Activated CD8-positive, alpha-beta T cell treated with anti-CD3 and anti-CD28 coated beads for 36 hours (primary cell): ENCODE data around the gene OPRM1. TPM values are rescaled to one million over a fixed set of nuclear protein-coding genes. Genes with fewer than 3 reads are reported as not detected.

Experiments used
- ATAC-seq: fragments of 200-7000 bp; cut with Tn5 transposase; one replicate; pipeline ENCODE4 v1.10.0; 2021; ENCODE audit warnings: mild to moderate bottlenecking, moderate library complexity
- CTCF ChIA-PET: fragments of 350-600 bp; sonication (Branson Sonifier 250); formaldehyde crosslinking; loops from one replicate; lab custom pipeline; 2021; ENCODE audit warnings: antibody characterized with exemption; lab: Charles Lee
- POLR2A ChIA-PET: fragments of 350-600 bp; sonication (Branson Sonifier 250); formaldehyde crosslinking; loops from one replicate; lab custom pipeline; 2021; ENCODE audit warnings: antibody characterized with exemption; lab: Charles Lee
- DNase-seq: peaks from one replicate; pipeline ENCODE4 v3.0.0-alpha.2; 2020
- H3K27ac Mint-ChIP-seq: one replicate; pipeline ENCODE4 v1.8.0; 2021; ENCODE audit warnings: mild to moderate bottlenecking, mixed read lengths
- H3K27me3 Mint-ChIP-seq: one replicate; pipeline ENCODE4 v1.8.0; 2021; ENCODE audit warnings: mixed read lengths
- H3K36me3 Mint-ChIP-seq: one replicate; pipeline ENCODE4 v1.8.0; 2021; ENCODE audit warnings: low read depth, mixed read lengths
- H3K4me1 Mint-ChIP-seq: one replicate; pipeline ENCODE4 v1.8.0; 2021; ENCODE audit warnings: low read depth, mixed read lengths
- H3K4me3 Mint-ChIP-seq: one replicate; pipeline ENCODE4 v1.8.0; 2021; ENCODE audit warnings: mild to moderate bottlenecking, moderate library complexity, mixed read lengths
- H3K9me3 Mint-ChIP-seq: one replicate; pipeline ENCODE4 v1.8.0; 2021; ENCODE audit warnings: mixed read lengths
- intact Hi-C: fragments of 100-400 bp; cut with micrococcal nuclease; formaldehyde crosslinking; loops from one replicate; pipeline ENCODE4 v1.10.0; 2022
- total RNA-seq, 2 experiments: library from RNA; stranded (reverse); gene quantifications; one replicate each; pipeline ENCODE4 v1.2.3, GENCODE V29; 2021
- TF ChIP-seq, protein P1 (sequence below): fragments of 200-600 bp; IDR thresholded peaks from one replicate; pipeline ENCODE4 v1.8.0; 2022; ENCODE audit warnings: antibody characterized with exemption, mild to moderate bottlenecking

OPRM1 gene
- total RNA-seq, 2 experiments from 2014 or later: not detected

DNA sequence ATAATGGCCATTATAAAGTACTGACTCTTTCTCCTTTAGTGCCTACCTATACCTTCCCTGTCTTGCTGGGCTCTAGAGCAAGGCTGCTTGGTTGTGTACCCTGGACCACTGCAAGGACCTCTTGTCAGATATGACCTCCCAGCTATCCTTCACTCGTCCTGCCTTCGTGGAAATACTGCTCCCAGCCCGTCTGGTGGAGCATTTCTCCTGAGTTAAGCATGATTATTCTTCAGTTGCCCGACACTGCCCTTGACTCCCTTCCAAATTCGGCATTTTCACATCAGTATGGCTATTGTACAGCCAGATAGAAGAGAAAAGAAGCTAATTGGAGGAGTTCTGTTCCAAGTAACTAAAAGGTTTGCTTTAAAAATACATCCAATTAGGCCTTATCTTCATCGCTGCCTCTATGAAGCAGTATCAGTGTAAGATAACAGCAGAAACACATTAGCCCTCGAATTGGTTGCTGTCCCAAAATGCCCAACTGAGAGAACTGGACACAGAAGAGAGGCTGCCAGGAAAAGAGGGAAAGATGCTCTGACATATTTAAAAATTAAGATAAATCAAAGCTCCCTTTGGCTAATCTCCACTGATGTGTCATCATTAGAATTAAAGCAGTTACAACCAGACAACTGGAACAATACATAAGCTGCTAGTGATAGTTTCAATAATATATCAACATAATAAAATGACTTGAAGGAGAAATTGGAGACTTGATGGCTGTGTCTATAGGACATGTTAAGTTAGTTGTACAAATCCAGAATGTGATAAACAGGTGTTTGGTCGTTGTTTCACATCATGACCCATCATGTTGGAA, 54.4 kb downstream of the OPRM1 start:
- intact Hi-C loops: no loop called here
- POLR2A ChIA-PET: no interaction called here
- ATAC-seq (no peak), DNase-seq (no peak)
- Mint-ChIP-seq H3K27me3 (peaks cover 1% of the 10 kb centered on the region), H3K9me3 (no peaks in the 10 kb centered on the region), H3K4me3 (no peak overlapping the region), H3K27ac (no peak overlapping the region), H3K4me1 (no peaks in the 10 kb centered on the region), H3K36me3 (no peaks in the 10 kb centered on the region)
- CTCF ChIA-PET: interaction anchor here (1.2 kb wide), 1 partner anchor 128 kb away, joined by 3 read pairs; no protein-coding TSS in a partner anchor
- TF ChIP-seq, protein P1, sequence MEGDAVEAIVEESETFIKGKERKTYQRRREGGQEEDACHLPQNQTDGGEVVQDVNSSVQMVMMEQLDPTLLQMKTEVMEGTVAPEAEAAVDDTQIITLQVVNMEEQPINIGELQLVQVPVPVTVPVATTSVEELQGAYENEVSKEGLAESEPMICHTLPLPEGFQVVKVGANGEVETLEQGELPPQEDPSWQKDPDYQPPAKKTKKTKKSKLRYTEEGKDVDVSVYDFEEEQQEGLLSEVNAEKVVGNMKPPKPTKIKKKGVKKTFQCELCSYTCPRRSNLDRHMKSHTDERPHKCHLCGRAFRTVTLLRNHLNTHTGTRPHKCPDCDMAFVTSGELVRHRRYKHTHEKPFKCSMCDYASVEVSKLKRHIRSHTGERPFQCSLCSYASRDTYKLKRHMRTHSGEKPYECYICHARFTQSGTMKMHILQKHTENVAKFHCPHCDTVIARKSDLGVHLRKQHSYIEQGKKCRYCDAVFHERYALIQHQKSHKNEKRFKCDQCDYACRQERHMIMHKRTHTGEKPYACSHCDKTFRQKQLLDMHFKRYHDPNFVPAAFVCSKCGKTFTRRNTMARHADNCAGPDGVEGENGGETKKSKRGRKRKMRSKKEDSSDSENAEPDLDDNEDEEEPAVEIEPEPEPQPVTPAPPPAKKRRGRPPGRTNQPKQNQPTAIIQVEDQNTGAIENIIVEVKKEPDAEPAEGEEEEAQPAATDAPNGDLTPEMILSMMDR: no peak

DNA sequence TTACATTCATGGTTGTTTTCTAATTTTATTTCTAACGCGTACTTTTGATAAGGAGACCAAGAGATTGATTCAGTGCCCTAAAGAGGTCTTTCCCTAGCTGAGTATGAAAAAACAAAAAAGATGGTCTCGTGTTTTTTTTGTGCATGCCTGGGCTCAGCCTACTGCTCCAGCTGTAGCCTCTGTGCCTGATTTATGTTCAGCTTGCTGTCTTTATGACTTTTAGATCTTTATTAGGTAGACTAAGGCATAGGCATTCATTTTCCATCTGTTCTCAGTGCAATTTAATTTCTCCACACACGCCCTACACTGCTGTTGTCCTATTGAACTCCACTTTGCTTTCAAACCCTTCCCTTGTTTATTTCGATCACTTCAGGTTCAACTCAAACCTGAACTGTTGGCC, 56.5 kb downstream of the OPRM1 start:
- Mint-ChIP-seq H3K27me3 (peaks cover 1% of the 10 kb centered on the region), H3K4me3 (no peak overlapping the region), H3K36me3 (no peaks in the 10 kb centered on the region), H3K9me3 (no peaks in the 10 kb centered on the region), H3K4me1 (no peaks in the 10 kb centered on the region), H3K27ac (no peak overlapping the region)
- ATAC-seq: no peak
- TF ChIP-seq, protein P1: no peak
- ChIA-PET POLR2A (no interaction called here), CTCF (no interaction called here)
- intact Hi-C loops: no loop called here
- no peak for DNase-seq

DNA sequence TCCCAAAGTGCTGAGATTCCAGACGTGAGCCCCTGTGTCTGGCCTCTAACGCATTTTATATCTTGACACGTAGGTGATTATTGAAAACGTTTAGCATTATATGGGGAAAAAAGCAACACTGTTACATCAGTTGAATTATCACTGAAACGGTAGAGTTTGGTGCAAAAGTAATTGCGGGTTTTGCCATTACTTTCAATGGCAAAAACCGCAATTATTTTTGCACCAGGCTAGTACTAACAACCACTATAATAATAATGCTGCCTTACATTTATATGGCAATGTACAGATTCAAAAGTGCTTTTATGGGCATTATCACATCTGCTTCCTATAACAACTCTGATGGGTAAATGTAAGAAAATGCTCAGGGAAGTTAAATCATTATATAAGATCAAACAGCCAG, 57.3 kb downstream of the OPRM1 start:
- H3K4me3 Mint-ChIP-seq: no peak overlapping the region
- ATAC-seq (no peak), DNase-seq (no peak)
- POLR2A ChIA-PET: no interaction called here
- no peaks in the 10 kb centered on the region for H3K36me3 Mint-ChIP-seq
- CTCF ChIA-PET: no interaction called here
- peaks cover 4% of the 10 kb centered on the region for H3K27me3 Mint-ChIP-seq
- H3K4me1 Mint-ChIP-seq: no peaks in the 10 kb centered on the region
- H3K27ac Mint-ChIP-seq: no peak overlapping the region
- TF ChIP-seq, protein P1: no peak
- no peaks in the 10 kb centered on the region for H3K9me3 Mint-ChIP-seq
- intact Hi-C loops: no loop called here

DNA sequence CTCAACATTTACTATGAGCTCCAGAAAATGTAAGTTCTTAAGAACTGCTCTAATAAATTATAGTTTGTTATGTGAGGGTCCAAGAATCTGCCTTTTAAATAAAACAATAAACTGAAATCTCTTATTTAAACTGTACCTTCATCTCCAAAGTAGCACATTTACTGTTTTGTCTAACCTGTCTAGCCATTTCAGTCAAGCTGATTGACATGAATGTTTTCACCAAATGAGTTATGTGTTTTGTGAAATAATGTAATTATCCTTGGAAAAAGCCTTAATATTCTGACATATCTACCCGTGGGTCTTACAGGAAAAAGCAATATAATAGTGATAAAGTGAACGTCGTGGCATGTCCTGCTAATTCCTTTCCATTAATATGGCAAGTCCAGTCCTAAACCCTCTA, 57.8 kb downstream of the OPRM1 start:
- CTCF ChIA-PET: no interaction called here
- Mint-ChIP-seq H3K27me3 (peaks cover 6% of the 10 kb centered on the region), H3K4me1 (no peaks in the 10 kb centered on the region), H3K4me3 (no peak overlapping the region), H3K27ac (no peak overlapping the region), H3K9me3 (no peaks in the 10 kb centered on the region), H3K36me3 (no peaks in the 10 kb centered on the region)
- DNase-seq: no peak
- ATAC-seq: no peak
- POLR2A ChIA-PET: no interaction called here
- TF ChIP-seq, protein P1: no peak
- intact Hi-C loops: no loop called here

DNA sequence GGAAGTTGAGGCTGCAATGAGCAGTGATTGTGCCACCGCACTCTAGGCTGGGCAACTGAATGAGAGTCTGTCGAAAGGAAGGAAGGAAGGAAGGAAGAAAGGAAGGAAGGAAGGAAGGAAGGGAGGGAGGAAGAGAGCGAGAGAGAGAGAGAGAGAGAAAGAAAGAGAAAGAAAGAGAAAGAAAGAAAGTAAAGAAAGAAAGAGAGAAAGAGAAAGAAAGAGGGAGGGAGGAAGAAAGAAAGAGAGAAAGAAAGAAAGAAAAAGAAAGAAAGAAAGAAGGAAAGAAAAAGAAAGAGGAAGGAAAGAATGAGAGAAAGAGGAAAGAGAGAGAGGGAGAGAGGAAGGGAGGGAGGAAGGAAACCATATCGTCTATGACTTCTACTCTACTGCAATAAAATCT, 60.2 kb downstream of the OPRM1 start:
- no peak overlapping the region for H3K4me3 Mint-ChIP-seq
- DNase-seq: no peak
- TF ChIP-seq, protein P1: no peak
- H3K9me3 Mint-ChIP-seq: no peaks in the 10 kb centered on the region
- no peak overlapping the region for H3K27ac Mint-ChIP-seq
- no peak for ATAC-seq
- no peaks in the 10 kb centered on the region for H3K4me1 Mint-ChIP-seq
- H3K36me3 Mint-ChIP-seq: no peaks in the 10 kb centered on the region
- ChIA-PET CTCF (no interaction called here), POLR2A (no interaction called here)
- intact Hi-C loops: no loop called here
- H3K27me3 Mint-ChIP-seq: peaks cover 9% of the 10 kb centered on the region
